Erythroblast (primary cell): Measurements from ENCODE around the gene LILRA2.

ENCODE experiments used
- GATA1 ChIP-seq: IDR thresholded peaks from 2 replicates; pipeline ENCODE4 v1.6.1; 2011; ENCODE audit warnings: low read depth, mild to moderate bottlenecking, control low read depth, low read length, moderate library complexity
- POLR2A ChIP-seq: IDR thresholded peaks from 2 replicates; pipeline ENCODE4 v1.6.1; 2011; ENCODE audit warnings: mild to moderate bottlenecking, low read length

GRCh38 chr19:54548806-54549205 is 24.8 kb upstream of the LILRA2 start:
- TF ChIP-seq POLR2A (no peak), GATA1 (no peak)
